ENCODE data around the gene SNAPC3. TPM values are rescaled to one million over a fixed set of nuclear protein-coding genes. Genes with fewer than 3 reads are reported as not detected.
"Not testable (repeated sequence)": the region's sequence is repeated elsewhere in the genome, so short reads cannot be mapped to it uniquely, and the experiment has no call there.

Gene SNAPC3
- total RNA-seq, 1 experiment from 2014 or later: 26.2 TPM

DNA sequence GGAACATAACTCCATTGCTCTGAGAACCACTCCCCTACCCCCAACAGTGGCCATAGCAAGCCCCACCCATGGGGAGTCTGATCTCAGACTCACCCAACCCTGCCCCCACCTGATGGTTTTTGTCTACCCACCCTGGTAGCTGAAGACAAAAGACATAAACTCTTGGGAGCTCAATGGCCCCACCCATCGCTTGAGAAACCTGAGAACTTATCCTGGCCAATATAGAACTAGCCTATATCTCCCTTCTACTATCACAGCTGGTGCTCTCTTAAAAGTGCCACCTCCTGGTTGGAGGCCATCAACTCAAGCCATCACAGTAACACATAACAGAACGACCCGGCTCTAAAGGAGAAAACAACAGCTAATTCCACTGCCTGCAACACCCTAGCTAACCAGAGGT, 47.9 kb upstream of the SNAPC3 start:
- Histone ChIP-seq H3K9me3 (ENCODE audit: low read depth, low read length, poor library complexity, severe bottlenecking) (no peaks in the 10 kb centered on the region), H3K27ac (ENCODE audit: low read depth, low read length, poor library complexity, severe bottlenecking) (no peak overlapping the region), H3K4me3 (ENCODE audit: low read depth, low read length, poor library complexity, severe bottlenecking) (no peak overlapping the region), H3K4me1 (ENCODE audit: insufficient read depth, low read length, poor library complexity, severe bottlenecking) (no peaks in the 10 kb centered on the region), H3K27me3 (replicated peaks; ENCODE audit: insufficient read depth, low read depth, low read length, poor library complexity) (no peaks in the 10 kb centered on the region), H3K36me3 (ENCODE audit: insufficient read depth, low read length, poor library complexity, severe bottlenecking) (no peaks in the 10 kb centered on the region)
- no peak for DNase-seq (ENCODE audit: low spot score)
- CTCF ChIA-PET: interaction anchor here (0.5 kb wide), 1 partner anchor 1051 kb away, joined by 4 read pairs; no protein-coding TSS in a partner anchor
- intact Hi-C loops (cut with micrococcal nuclease; ENCODE audit: unreplicated experiment): no loop called here
- TF ChIP-seq, protein P1, sequence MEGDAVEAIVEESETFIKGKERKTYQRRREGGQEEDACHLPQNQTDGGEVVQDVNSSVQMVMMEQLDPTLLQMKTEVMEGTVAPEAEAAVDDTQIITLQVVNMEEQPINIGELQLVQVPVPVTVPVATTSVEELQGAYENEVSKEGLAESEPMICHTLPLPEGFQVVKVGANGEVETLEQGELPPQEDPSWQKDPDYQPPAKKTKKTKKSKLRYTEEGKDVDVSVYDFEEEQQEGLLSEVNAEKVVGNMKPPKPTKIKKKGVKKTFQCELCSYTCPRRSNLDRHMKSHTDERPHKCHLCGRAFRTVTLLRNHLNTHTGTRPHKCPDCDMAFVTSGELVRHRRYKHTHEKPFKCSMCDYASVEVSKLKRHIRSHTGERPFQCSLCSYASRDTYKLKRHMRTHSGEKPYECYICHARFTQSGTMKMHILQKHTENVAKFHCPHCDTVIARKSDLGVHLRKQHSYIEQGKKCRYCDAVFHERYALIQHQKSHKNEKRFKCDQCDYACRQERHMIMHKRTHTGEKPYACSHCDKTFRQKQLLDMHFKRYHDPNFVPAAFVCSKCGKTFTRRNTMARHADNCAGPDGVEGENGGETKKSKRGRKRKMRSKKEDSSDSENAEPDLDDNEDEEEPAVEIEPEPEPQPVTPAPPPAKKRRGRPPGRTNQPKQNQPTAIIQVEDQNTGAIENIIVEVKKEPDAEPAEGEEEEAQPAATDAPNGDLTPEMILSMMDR (conservative IDR thresholded peaks at IDR 0.05; ENCODE audit: low read depth, low read length): no peak
- POLR2A ChIA-PET (ENCODE audit: low non-redundant PET): no interaction called here
- BruUV-seq (replicated peaks): no TSS peak

DNA sequence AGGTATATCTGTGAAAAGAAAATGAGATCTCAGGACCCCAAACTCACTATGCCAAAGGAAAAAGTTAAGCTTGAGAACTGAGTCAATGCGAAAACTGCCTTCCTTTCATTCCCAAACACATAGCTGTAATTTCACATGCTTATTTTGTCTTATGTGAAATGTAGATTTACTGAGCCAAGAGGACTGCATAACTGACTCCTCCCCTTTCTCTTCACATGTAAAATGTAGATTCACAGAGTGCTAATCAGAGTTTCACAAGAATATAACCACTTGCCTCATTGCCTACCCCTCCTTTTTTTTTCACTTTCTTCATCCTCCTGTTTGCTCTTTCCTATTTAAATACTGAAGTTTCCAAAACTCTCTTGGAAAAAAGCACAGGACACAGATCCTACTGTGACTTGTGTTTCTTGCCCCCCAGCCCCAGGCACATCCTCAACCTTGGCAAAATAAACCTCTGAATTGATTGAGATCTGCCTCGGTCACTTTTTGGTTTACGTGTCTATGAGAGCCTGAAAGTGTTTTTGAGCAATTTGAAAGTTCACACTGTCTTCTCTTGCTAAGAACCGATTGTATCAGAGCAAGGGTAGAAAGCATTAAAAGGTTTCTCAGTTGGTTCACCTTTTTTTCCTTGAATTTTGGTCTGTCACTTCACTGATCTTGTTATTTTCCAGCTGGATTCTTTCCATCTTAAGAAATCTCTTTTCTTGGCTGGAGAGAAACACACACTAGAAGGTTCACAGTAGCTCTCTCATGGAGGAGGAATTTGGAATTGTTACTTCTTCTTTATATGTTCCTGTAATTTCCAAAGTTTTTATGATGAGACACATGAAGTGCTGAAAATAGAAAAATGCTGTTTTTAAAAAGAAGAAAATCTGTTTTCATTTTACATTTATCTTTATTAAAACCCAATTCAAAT, 44.8 kb upstream of the SNAPC3 start:
- H3K9me3 ChIP-seq (ENCODE audit: low read depth, low read length, poor library complexity, severe bottlenecking): no peaks in the 10 kb centered on the region
- intact Hi-C loops (cut with micrococcal nuclease; ENCODE audit: unreplicated experiment): no loop called here
- no peak for DNase-seq (ENCODE audit: low spot score)
- no peaks in the 10 kb centered on the region for H3K4me1 ChIP-seq (ENCODE audit: insufficient read depth, low read length, poor library complexity, severe bottlenecking)
- H3K27me3 ChIP-seq (replicated peaks; ENCODE audit: insufficient read depth, low read depth, low read length, poor library complexity): no peaks in the 10 kb centered on the region
- no TSS peak for BruUV-seq (replicated peaks)
- H3K27ac ChIP-seq (ENCODE audit: low read depth, low read length, poor library complexity, severe bottlenecking): no peak overlapping the region
- no peaks in the 10 kb centered on the region for H3K36me3 ChIP-seq (ENCODE audit: insufficient read depth, low read length, poor library complexity, severe bottlenecking)
- POLR2A ChIA-PET (ENCODE audit: low non-redundant PET): no interaction called here
- H3K4me3 ChIP-seq (ENCODE audit: low read depth, low read length, poor library complexity, severe bottlenecking): no peak overlapping the region
- CTCF ChIA-PET: no interaction called here
- no peak for TF ChIP-seq EZH2 (IDR thresholded peaks at IDR 0.05; ENCODE audit: borderline replicate concordance, low read depth, low read length, poor library complexity, severe bottlenecking)
- TF ChIP-seq, protein P1 (conservative IDR thresholded peaks at IDR 0.05; ENCODE audit: low read depth, low read length): no peak

DNA sequence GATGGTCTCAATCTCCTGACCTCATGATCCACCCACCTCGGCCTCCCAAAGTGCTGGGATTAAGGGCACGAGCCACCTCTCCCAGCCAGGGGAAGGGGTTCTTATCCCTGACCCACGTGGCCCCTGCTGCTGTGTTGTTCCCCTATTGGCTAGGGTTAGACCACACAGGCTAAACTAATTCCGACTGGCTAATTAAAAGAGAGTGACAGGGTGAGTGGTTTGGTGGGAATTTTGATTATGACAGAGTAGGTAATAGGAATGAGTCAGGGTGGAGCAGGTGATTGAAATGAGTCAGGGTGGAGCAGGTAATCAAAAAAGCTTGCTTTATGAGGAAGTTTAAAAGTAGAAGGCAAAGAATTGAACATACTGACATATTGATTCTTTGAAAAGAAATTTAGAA, 43.4 kb upstream of the SNAPC3 start:
- H3K27ac ChIP-seq (ENCODE audit: low read depth, low read length, poor library complexity, severe bottlenecking); DNase-seq (ENCODE audit: low spot score); POLR2A ChIA-PET (ENCODE audit: low non-redundant PET); BruUV-seq (replicated peaks); H3K4me3 ChIP-seq (ENCODE audit: low read depth, low read length, poor library complexity, severe bottlenecking); CTCF ChIA-PET; H3K27me3 ChIP-seq (replicated peaks; ENCODE audit: insufficient read depth, low read depth, low read length, poor library complexity); intact Hi-C loops (cut with micrococcal nuclease; ENCODE audit: unreplicated experiment); H3K4me1 ChIP-seq (ENCODE audit: insufficient read depth, low read length, poor library complexity, severe bottlenecking); H3K9me3 ChIP-seq (ENCODE audit: low read depth, low read length, poor library complexity, severe bottlenecking); H3K36me3 ChIP-seq (ENCODE audit: insufficient read depth, low read length, poor library complexity, severe bottlenecking): not testable (repeated sequence)

DNA sequence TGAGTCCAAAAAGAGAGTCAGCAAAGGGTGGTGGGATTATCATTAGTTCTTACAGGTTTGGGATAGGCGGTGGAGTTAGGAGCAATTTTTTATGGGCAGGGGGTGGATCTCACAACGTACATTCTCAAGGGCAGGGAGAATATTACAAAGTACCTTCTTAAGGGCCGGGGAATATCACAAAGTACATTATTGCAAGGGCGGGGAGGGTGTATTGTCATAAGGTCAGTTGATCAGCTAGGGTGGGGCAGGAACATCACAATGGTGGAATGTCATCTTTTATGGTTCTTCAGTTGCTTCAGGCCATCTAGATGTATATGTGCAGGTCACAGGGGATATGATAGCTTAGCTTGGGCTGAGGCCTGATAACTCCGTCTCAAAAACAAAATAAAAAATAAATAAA, 42.8 kb upstream of the SNAPC3 start:
- intact Hi-C loops (cut with micrococcal nuclease; ENCODE audit: unreplicated experiment); CTCF ChIA-PET; BruUV-seq (replicated peaks); DNase-seq (ENCODE audit: low spot score); H3K9me3 ChIP-seq (ENCODE audit: low read depth, low read length, poor library complexity, severe bottlenecking); H3K27ac ChIP-seq (ENCODE audit: low read depth, low read length, poor library complexity, severe bottlenecking); H3K27me3 ChIP-seq (replicated peaks; ENCODE audit: insufficient read depth, low read depth, low read length, poor library complexity); H3K36me3 ChIP-seq (ENCODE audit: insufficient read depth, low read length, poor library complexity, severe bottlenecking); POLR2A ChIA-PET (ENCODE audit: low non-redundant PET); H3K4me3 ChIP-seq (ENCODE audit: low read depth, low read length, poor library complexity, severe bottlenecking); H3K4me1 ChIP-seq (ENCODE audit: insufficient read depth, low read length, poor library complexity, severe bottlenecking): not testable (repeated sequence)
